Ascending aorta (tissue), 2 donors: ENCODE data around the gene ARHGEF40. TPM values are rescaled to one million over a fixed set of nuclear protein-coding genes. Genes with fewer than 3 reads are reported as not detected.
A peak's percentile ranks its signal among the peaks of the same experiment; 100 is the strongest.
"Not testable (repeated sequence)": the region's sequence is repeated elsewhere in the genome, so short reads cannot be mapped to it uniquely, and the experiment has no call there.

ENCODE experiments used
- DNase-seq, 2 donors: peaks; one replicate each; pipeline ENCODE4 v3.0.0-alpha.2; 2019; ENCODE audit warnings: low spot score in 2 of 2
- H3K27ac ChIP-seq, 2 donors: fragments of 200-600 bp; sonication (generic); one replicate each; pipeline ENCODE4 v1.5.1; 2016 to 2017; ENCODE audit warnings: mild to moderate bottlenecking in 1 of 2
- H3K27me3 ChIP-seq: fragments of 200-600 bp; sonication (generic); one replicate; pipeline ENCODE4 v1.5.1; 2017
- H3K36me3 ChIP-seq, 2 donors: fragments of 200-600 bp; sonication (generic); one replicate each; pipeline ENCODE4 v1.5.1; 2016
- H3K4me1 ChIP-seq, 2 donors: fragments of 200-600 bp; sonication (generic); one replicate each; pipeline ENCODE4 v1.5.1; 2016 to 2017; ENCODE audit warnings: mild to moderate bottlenecking in 1 of 2
- H3K4me3 ChIP-seq, 2 donors: fragments of 200-600 bp; sonication (generic); one replicate each; pipeline ENCODE4 v1.5.1; 2016 to 2017; ENCODE audit warnings: mild to moderate bottlenecking in 1 of 2
- H3K9me3 ChIP-seq, 2 donors: fragments of 200-600 bp; sonication (generic); one replicate each; pipeline ENCODE4 v1.5.1; 2016
- intact Hi-C: fragments of 100-400 bp; cut with DNase I; formaldehyde crosslinking; loops from one replicate; pipeline ENCODE4 v1.15.1; 2023
- total RNA-seq: library from RNA; depleted of rRNA; stranded (reverse); fragments of >200 nt; gene quantifications from one replicate; pipeline ENCODE4 v1.1.0, GENCODE V29; 2016
- TF ChIP-seq, protein P1 (sequence below), 3 experiments: fragments of 200-600 bp in 2 of 3; fragments of 450-650 bp in 1 of 3; sonication (generic) in 2 of 3; IDR thresholded peaks; one replicate each; pipeline ENCODE4 v1.5.1; 2016 to 2019; ENCODE audit warnings: antibody characterized with exemption in 3 of 3, mild to moderate bottlenecking in 1 of 3, moderate library complexity in 1 of 3

The ARHGEF40 gene
- total RNA-seq, 1 donor from 2014 or later: 64.8 TPM

- H3K9me3 ChIP-seq: no peaks in the 10 kb centered on the region
- H3K4me3 ChIP-seq: no peak overlapping the region
- TF ChIP-seq, protein P1, sequence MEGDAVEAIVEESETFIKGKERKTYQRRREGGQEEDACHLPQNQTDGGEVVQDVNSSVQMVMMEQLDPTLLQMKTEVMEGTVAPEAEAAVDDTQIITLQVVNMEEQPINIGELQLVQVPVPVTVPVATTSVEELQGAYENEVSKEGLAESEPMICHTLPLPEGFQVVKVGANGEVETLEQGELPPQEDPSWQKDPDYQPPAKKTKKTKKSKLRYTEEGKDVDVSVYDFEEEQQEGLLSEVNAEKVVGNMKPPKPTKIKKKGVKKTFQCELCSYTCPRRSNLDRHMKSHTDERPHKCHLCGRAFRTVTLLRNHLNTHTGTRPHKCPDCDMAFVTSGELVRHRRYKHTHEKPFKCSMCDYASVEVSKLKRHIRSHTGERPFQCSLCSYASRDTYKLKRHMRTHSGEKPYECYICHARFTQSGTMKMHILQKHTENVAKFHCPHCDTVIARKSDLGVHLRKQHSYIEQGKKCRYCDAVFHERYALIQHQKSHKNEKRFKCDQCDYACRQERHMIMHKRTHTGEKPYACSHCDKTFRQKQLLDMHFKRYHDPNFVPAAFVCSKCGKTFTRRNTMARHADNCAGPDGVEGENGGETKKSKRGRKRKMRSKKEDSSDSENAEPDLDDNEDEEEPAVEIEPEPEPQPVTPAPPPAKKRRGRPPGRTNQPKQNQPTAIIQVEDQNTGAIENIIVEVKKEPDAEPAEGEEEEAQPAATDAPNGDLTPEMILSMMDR (IDR thresholded peaks at IDR 0.05): no peak
- no peak for DNase-seq
- no peaks in the 10 kb centered on the region for H3K27me3 ChIP-seq
- peaks cover 5 to 16% of the 10 kb centered on the region in 2 donors for H3K4me1 ChIP-seq
- no peak overlapping the region for H3K27ac ChIP-seq
- intact Hi-C loops: no loop called here
- no peaks in the 10 kb centered on the region for H3K36me3 ChIP-seq
Observed at GRCh38 chr14:21037156-21037555, 32.9 kb upstream of the ARHGEF40 start.

DNA sequence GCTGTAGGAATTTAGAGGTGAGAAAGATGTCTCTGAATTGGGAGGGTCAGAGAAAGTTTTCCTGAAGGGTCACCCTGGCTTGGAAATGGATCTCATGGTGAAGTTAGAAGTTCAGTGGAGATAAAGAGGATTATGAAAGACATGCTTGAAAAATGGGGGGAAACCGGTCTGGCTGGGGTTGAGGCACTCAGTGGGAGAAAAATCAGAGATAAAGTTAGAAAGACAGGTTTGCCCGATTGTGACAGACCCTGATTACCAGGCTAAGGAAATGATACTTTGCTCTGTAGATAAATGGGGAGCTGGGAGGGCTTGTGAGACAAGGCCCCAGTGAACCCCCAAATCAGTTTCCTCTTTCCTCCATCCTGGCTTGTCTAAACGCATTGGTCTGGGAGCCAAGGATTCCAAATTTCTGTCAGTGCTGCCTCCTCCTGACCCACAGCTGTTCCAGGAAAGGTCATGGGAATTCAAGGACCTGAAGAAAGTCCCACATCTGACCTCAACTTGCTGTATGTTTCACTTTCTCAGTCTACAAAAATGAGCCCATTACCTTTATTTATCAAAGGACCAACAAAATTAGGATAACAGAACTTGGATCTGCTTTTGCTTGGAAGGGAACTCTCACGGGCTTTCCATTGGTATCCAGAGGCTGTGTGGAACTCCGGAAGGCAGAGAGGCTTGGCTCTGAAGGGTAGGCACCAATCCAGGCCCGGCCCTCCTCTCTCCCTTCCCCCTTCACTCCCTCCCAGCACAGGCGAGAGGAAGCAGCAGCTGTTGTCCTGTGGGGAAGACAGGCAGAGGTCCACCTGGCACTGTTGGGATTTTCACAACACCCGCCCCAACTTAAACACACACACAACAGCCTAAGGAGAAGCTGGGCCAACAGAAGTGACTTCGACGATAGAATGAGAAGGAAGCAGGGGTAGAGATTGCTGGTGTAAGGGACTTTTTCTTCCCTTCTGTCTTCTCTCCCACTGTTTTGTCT lies 31.4 kb upstream of the ARHGEF40 start:
- H3K36me3 ChIP-seq: no peaks in the 10 kb centered on the region
- intact Hi-C loops: loop anchor here (1.0 kb wide), 1 partner anchor 12 kb away; no protein-coding TSS in a partner anchor
- H3K4me3 ChIP-seq: peak overlapping the region in 1 of 2 donors; percentile 12
- no peaks in the 10 kb centered on the region for H3K9me3 ChIP-seq
- peaks cover 5 to 16% of the 10 kb centered on the region in 2 donors for H3K4me1 ChIP-seq
- H3K27me3 ChIP-seq: no peaks in the 10 kb centered on the region
- TF ChIP-seq, protein P1 (IDR thresholded peaks at IDR 0.05): no peak
- H3K27ac ChIP-seq: peak overlapping the region; percentile 67 to 80
- DNase-seq: peak in 1 of 2 donors; percentile 85

- no peaks in the 10 kb centered on the region for H3K27me3 ChIP-seq
- H3K4me3 ChIP-seq: peak overlapping the region in 1 of 2 donors; percentile 12
- no peaks in the 10 kb centered on the region for H3K36me3 ChIP-seq
- TF ChIP-seq, protein P1 (IDR thresholded peaks at IDR 0.05): peak; percentile 68 to 82 (median 73)
- intact Hi-C loops: loop anchor here (1.0 to 5.0 kb wide), 3 partner anchors 13 to 182 kb away; no protein-coding TSS in a partner anchor
- H3K9me3 ChIP-seq: no peaks in the 10 kb centered on the region
- no peak for DNase-seq
- peaks cover 5 to 16% of the 10 kb centered on the region in 2 donors for H3K4me1 ChIP-seq
- peak overlapping the region; percentile 67 to 80 for H3K27ac ChIP-seq
Observed at GRCh38 chr14:21039585-21040369, 30.3 kb upstream of the ARHGEF40 start.

GRCh38 chr14:21040370-21040925 lies 29.7 kb upstream of the ARHGEF40 start:
- Histone ChIP-seq H3K36me3 (no peaks in the 10 kb centered on the region), H3K27ac (no peak overlapping the region), H3K4me3 (no peak overlapping the region), H3K27me3 (no peaks in the 10 kb centered on the region), H3K4me1 (peaks cover 5 to 16% of the 10 kb centered on the region in 2 donors), H3K9me3 (no peaks in the 10 kb centered on the region)
- intact Hi-C loops: loop anchor here (1.0 to 5.0 kb wide), 2 partner anchors 26 to 183 kb away; no protein-coding TSS in a partner anchor
- no peak for DNase-seq
- TF ChIP-seq, protein P1 (IDR thresholded peaks at IDR 0.05): no peak

- H3K4me3 ChIP-seq, H3K27me3 ChIP-seq, H3K9me3 ChIP-seq, DNase-seq, H3K27ac ChIP-seq, H3K36me3 ChIP-seq: not testable (repeated sequence)
- peaks cover 5 to 16% of the 10 kb centered on the region in 2 donors for H3K4me1 ChIP-seq
- intact Hi-C loops: loop anchor here (1.0 to 5.0 kb wide), 2 partner anchors 27 to 184 kb away; no protein-coding TSS in a partner anchor
Observed at GRCh38 chr14:21040941-21041340, 29.2 kb upstream of the ARHGEF40 start.
